Spleen (tissue), 7 donors: ENCODE results near the gene HLA-DRA.

Experiments
- POLR2A ChIP-seq, 3 donors: fragments of 450-650 bp; IDR thresholded peaks; one replicate each; pipeline ENCODE4 v1.5.1; 2017; ENCODE audit warnings: antibody characterized with exemption in 3 of 3, mild to moderate bottlenecking in 1 of 3
- POLR2AphosphoS5 ChIP-seq, 3 donors: sonication (generic); formaldehyde crosslinking; IDR thresholded peaks; one replicate each; pipeline ENCODE4 v1.5.1; 2017; ENCODE audit warnings: antibody characterized with exemption in 3 of 3
- TF ChIP-seq, protein P1 (sequence below), 11 experiments: fragments of 200-600 bp in 7 of 11; fragments of 450-650 bp in 4 of 11; sonication (generic) in 4 of 11; IDR thresholded peaks in 8 of 11; conservative IDR thresholded peaks in 3 of 11; 1 replicate in 7 of 11; 2 replicates in 4 of 11; pipeline versions ENCODE4 v1.4.0 to v1.8.0; 2016 to 2021; ENCODE audit warnings: antibody characterized with exemption in 11 of 11, inconsistent platforms in 4 of 11, mild to moderate bottlenecking in 1 of 11
- donor health status: DM: no; HTN: no; CAD: no; lungs with moderate emphysema.
- donor health status: DM: no; HTN: no; CAD: no.
- donor health status: DM: no; HTN: no; CAD: no.

DNA sequence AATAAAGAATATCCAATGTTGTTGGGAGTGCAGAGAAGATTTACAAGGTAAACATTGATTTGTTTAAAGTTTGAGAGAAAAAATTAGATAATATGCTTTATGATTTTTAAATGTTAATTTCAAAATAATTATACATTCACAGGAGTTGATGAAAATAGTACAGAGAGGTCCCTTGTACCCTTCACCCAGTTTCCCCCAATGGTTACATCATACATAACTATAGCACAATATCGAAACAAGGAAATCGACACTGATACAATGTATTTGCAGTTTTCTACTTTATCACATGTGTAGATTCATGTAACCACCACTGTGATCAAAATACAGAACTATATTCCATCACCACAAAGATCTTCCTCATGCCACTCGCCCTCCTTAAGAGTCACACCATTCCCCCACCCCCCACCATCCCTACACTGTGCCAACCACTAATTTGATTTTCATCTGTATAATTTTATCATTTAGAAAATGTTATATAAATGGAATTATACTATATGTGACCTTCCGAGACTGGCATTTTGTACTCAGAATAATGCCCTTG, 11.7 kb upstream of the HLA-DRA start:
- TF ChIP-seq, protein P1, sequence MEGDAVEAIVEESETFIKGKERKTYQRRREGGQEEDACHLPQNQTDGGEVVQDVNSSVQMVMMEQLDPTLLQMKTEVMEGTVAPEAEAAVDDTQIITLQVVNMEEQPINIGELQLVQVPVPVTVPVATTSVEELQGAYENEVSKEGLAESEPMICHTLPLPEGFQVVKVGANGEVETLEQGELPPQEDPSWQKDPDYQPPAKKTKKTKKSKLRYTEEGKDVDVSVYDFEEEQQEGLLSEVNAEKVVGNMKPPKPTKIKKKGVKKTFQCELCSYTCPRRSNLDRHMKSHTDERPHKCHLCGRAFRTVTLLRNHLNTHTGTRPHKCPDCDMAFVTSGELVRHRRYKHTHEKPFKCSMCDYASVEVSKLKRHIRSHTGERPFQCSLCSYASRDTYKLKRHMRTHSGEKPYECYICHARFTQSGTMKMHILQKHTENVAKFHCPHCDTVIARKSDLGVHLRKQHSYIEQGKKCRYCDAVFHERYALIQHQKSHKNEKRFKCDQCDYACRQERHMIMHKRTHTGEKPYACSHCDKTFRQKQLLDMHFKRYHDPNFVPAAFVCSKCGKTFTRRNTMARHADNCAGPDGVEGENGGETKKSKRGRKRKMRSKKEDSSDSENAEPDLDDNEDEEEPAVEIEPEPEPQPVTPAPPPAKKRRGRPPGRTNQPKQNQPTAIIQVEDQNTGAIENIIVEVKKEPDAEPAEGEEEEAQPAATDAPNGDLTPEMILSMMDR (IDR thresholded peaks at IDR 0.05 in 8 of 11, conservative IDR thresholded peaks at IDR 0.05 in 3 of 11) = no peak
- TF ChIP-seq POLR2A (IDR thresholded peaks at IDR 0.05) = no peak
- no peak for TF ChIP-seq POLR2AphosphoS5 (IDR thresholded peaks at IDR 0.05)
